Prostate gland (tissue), 2 donors: ENCODE results near the gene SUMO2. TPM values are rescaled to one million over a fixed set of nuclear protein-coding genes. Genes with fewer than 3 reads are reported as not detected.

ENCODE experiments used
- DNase-seq: peaks from one replicate; pipeline ENCODE4 v3.0.0-alpha.2; 2019; ENCODE audit warnings: low spot score
- H3K27ac ChIP-seq, 2 donors: fragments of 200-600 bp; sonication (generic); 2 replicates each; pipeline ENCODE4 v1.5.1; 2017 to 2019
- H3K27me3 ChIP-seq: fragments of 200-600 bp; sonication (generic); replicated peaks from 2 replicates; pipeline ENCODE4 v1.5.1; 2019; ENCODE audit not compliant: insufficient read depth
- H3K36me3 ChIP-seq, 2 donors: fragments of 200-600 bp; sonication (generic); 1 replicate in 1 of 2; 2 replicates in 1 of 2; pipeline versions ENCODE4 v1.5.1 to v1.8.1; 2017 to 2019
- H3K4me1 ChIP-seq: fragments of 200-600 bp; sonication (generic); replicated peaks from 2 replicates; pipeline ENCODE4 v1.5.1; 2019
- H3K4me3 ChIP-seq, 2 donors: fragments of 200-600 bp; sonication (generic); 2 replicates each; pipeline ENCODE4 v1.5.1; 2017 to 2019
- H3K9me3 ChIP-seq: fragments of 200-600 bp; sonication (generic); 2 replicates; pipeline ENCODE4 v1.5.1; 2017
- CTCF ChIP-seq, 4 experiments: fragments of 200-600 bp in 2 of 4; fragments of 450-650 bp in 2 of 4; sonication (generic) in 2 of 4; IDR thresholded peaks; 1 replicate in 3 of 4; 2 replicates in 1 of 4; pipeline ENCODE4 v1.5.1; 2016 to 2019; ENCODE audit warnings: antibody characterized with exemption in 4 of 4, mild to moderate bottlenecking in 2 of 4, moderate library complexity in 2 of 4
- POLR2A ChIP-seq: fragments of 450-650 bp; IDR thresholded peaks from one replicate; pipeline ENCODE4 v1.6.1; 2016; ENCODE audit warnings: antibody characterized with exemption, mild to moderate bottlenecking
- POLR2AphosphoS5 ChIP-seq: sonication (generic); formaldehyde crosslinking; IDR thresholded peaks from one replicate; pipeline ENCODE4 v1.6.1; 2017; ENCODE audit warnings: antibody characterized with exemption
- WGBS: methylation state at CpG from one replicate; pipeline ENCODE4 v1.1.5; 2018; 5-methylcytosine and 5-hydroxymethylcytosine counted together
- intact Hi-C: fragments of 100-400 bp; cut with DNase I; formaldehyde crosslinking; loops from one replicate; pipeline ENCODE4 v1.14.2; 2022
- total RNA-seq, 2 donors: library from RNA; depleted of rRNA; stranded (reverse); fragments of >200 nt; gene quantifications; one replicate each; pipeline ENCODE4 v1.1.0, GENCODE V29; 2016

SUMO2 gene
- total RNA-seq, 2 donors from 2014 or later: 79.7 to 97.2 TPM

- Histone ChIP-seq H3K4me1 (no peaks in the 10 kb centered on the region), H3K36me3 (peaks cover 8 to 19% of the 10 kb centered on the region in 2 donors), H3K27me3 (no peaks in the 10 kb centered on the region), H3K4me3 (no peak overlapping the region), H3K9me3 (no peaks in the 10 kb centered on the region), H3K27ac (peak overlapping the region; percentile 75 to 80)
- TF ChIP-seq POLR2A (no peak), CTCF (IDR thresholded peaks at IDR 0.05) (no peak), POLR2AphosphoS5 (peak; percentile 52)
- intact Hi-C loops: no loop called here
- 22% methylated on average over 2 of the region's 2 CpGs for WGBS
- peak; percentile 46 for DNase-seq
These were observed 45.5 kb upstream of the SUMO2 start for GRCh38 chr17:75228305-75228704.

GRCh38 chr17:75227729-75228128 lies 45.0 kb upstream of the SUMO2 start:
- WGBS: 61% methylated on average over 5 of the region's 5 CpGs
- intact Hi-C loops: no loop called here
- Histone ChIP-seq H3K36me3 (peaks cover 8 to 16% of the 10 kb centered on the region in 2 donors), H3K4me3 (no peak overlapping the region), H3K9me3 (no peaks in the 10 kb centered on the region), H3K27ac (peak overlapping the region; percentile 75 to 80), H3K27me3 (no peaks in the 10 kb centered on the region), H3K4me1 (no peaks in the 10 kb centered on the region)
- TF ChIP-seq CTCF (IDR thresholded peaks at IDR 0.05): no peak
- no peak for TF ChIP-seq POLR2A
- peak; percentile 54 for TF ChIP-seq POLR2AphosphoS5
- peak; percentile 45 for DNase-seq

DNA sequence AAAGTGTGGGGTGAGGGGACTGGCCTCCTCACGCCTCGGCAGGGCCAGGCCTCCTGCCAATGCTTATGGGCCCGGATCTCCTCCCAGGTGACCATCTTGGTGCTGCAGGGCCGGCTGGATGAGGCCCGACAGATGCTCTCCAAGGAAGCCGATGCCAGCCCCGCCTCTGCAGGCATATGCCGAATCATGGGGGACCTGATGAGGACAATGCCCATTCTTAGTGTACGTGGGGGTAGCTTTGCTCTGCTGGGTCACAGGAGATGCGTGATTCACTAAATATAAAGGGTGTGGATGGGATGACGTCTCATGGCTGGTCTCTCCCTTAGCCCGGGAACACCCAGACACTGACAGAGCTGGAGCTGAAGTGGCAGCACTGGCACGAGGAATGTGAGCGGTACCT lies 42.3 kb upstream of the SUMO2 start:
- Histone ChIP-seq H3K27me3 (no peaks in the 10 kb centered on the region), H3K4me1 (no peaks in the 10 kb centered on the region), H3K36me3 (peaks cover 0 to 5% of the 10 kb centered on the region in 2 donors), H3K4me3 (no peak overlapping the region), H3K9me3 (no peaks in the 10 kb centered on the region), H3K27ac (no peak overlapping the region)
- 76% methylated on average over 14 of the region's 14 CpGs for WGBS
- no peak for DNase-seq
- TF ChIP-seq POLR2A (no peak), POLR2AphosphoS5 (no peak)
- intact Hi-C loops: no loop called here

DNA sequence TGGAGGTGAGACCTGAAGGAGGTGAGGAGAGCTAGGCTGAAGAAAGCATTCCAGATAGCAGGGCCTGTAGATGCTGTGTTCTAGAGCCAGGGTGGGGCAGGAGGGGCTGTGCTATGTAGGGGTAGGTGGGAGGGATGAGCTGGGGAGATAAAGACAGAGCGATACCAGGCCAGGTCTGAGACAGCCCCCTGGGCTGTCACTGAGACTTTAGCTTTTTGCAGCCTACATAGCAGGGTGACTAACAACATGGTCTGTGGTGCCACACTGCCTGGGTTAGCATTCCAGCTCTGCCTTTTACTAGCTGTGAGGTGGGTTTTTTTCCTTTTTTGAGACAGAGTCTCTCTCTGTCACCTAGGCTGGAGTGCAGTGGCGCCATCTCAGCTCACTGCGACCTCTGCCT lies 37.1 kb upstream of the SUMO2 start:
- Histone ChIP-seq H3K27me3 (no peaks in the 10 kb centered on the region), H3K4me1 (no peaks in the 10 kb centered on the region), H3K36me3 (no peaks in the 10 kb centered on the region), H3K4me3 (no peak overlapping the region), H3K9me3 (no peaks in the 10 kb centered on the region), H3K27ac (no peak overlapping the region)
- no peak for DNase-seq
- intact Hi-C loops: no loop called here
- no peak for TF ChIP-seq POLR2AphosphoS5
- no peak for TF ChIP-seq CTCF (IDR thresholded peaks at IDR 0.05)
- TF ChIP-seq POLR2A: no peak
- WGBS: 93% methylated on average over 3 of the region's 3 CpGs

DNA sequence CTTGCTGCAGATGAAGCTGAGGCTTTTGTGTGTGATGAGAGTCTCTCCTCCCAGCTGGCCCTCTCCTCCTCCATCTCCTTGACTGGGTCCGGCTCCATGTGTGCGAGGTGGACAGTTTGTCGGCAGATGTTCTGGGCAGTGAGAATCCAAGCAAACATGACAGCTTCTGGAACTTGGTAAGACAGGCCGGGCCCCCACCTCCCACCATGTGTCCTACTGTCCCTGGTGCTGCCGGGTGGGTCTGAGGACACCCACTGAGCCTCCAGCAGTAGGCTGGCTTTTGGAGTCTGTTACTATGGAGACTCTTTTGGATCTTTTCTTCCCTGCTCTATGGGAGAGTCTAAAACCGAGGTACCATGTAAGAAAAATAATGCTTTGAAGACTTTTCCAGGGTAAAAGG lies 35.4 kb upstream of the SUMO2 start:
- Histone ChIP-seq H3K4me1 (no peaks in the 10 kb centered on the region), H3K4me3 (no peak overlapping the region), H3K27ac (no peak overlapping the region), H3K27me3 (no peaks in the 10 kb centered on the region), H3K36me3 (no peaks in the 10 kb centered on the region), H3K9me3 (no peaks in the 10 kb centered on the region)
- DNase-seq: no peak
- 91% methylated on average over 6 of the region's 6 CpGs for WGBS
- intact Hi-C loops: no loop called here
- no peak for TF ChIP-seq POLR2A
- TF ChIP-seq POLR2AphosphoS5: no peak
- TF ChIP-seq CTCF (IDR thresholded peaks at IDR 0.05): no peak
